Measurements from ENCODE around the gene KMT2B. TPM values are rescaled to one million over a fixed set of nuclear protein-coding genes. Genes with fewer than 3 reads are reported as not detected.

Gene KMT2B
- total RNA-seq, 3 donors from 2014 or later, result 14.2 to 16.2 (median 16.1) TPM

GRCh38 chr19:35719402-35720162, 1.8 kb downstream of the KMT2B start:
- no peak for DNase-seq (ENCODE audit: low spot score in 2 of 2)
- Histone ChIP-seq H3K27me3 (no peaks in the 10 kb centered on the region), H3K4me3 (peak overlapping the region in 1 of 3 donors; percentile 93), H3K4me1 (peaks cover 17 to 19% of the 10 kb centered on the region in 2 donors), H3K9me3 (no peaks in the 10 kb centered on the region), H3K27ac (peak overlapping the region; percentile 88 to 93), H3K36me3 (peaks cover 4% of the 10 kb centered on the region)
- TF ChIP-seq POLR2A (IDR thresholded peaks at IDR 0.05) (no peak), POLR2AphosphoS5 (IDR thresholded peaks at IDR 0.05) (no peak)
- TF ChIP-seq, protein P1, sequence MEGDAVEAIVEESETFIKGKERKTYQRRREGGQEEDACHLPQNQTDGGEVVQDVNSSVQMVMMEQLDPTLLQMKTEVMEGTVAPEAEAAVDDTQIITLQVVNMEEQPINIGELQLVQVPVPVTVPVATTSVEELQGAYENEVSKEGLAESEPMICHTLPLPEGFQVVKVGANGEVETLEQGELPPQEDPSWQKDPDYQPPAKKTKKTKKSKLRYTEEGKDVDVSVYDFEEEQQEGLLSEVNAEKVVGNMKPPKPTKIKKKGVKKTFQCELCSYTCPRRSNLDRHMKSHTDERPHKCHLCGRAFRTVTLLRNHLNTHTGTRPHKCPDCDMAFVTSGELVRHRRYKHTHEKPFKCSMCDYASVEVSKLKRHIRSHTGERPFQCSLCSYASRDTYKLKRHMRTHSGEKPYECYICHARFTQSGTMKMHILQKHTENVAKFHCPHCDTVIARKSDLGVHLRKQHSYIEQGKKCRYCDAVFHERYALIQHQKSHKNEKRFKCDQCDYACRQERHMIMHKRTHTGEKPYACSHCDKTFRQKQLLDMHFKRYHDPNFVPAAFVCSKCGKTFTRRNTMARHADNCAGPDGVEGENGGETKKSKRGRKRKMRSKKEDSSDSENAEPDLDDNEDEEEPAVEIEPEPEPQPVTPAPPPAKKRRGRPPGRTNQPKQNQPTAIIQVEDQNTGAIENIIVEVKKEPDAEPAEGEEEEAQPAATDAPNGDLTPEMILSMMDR (IDR thresholded peaks at IDR 0.05), result no peak
- intact Hi-C loops (cut with DNase I; ENCODE audit: low total_unique reads), result no loop called here

DNA sequence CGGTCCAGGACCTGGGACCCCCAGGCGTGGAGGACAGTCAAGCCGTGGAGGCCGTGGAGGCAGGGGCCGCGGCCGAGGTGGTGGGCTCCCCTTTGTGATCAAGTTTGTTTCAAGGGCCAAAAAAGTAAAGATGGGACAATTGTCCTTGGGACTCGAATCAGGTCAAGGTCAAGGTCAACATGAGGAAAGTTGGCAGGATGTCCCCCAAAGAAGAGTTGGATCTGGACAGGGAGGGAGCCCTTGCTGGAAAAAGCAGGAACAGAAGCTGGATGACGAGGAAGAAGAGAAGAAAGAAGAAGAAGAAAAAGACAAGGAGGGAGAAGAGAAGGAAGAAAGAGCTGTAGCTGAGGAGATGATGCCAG, 2.3 kb downstream of the KMT2B start:
- TF ChIP-seq, protein P1 (IDR thresholded peaks at IDR 0.05), result no peak
- TF ChIP-seq POLR2A (IDR thresholded peaks at IDR 0.05), result no peak
- TF ChIP-seq POLR2AphosphoS5 (IDR thresholded peaks at IDR 0.05), result no peak
- Histone ChIP-seq H3K9me3 (no peaks in the 10 kb centered on the region), H3K4me3 (peak overlapping the region in 1 of 3 donors; percentile 93), H3K27ac (no peak overlapping the region), H3K27me3 (no peaks in the 10 kb centered on the region), H3K4me1 (peaks cover 17 to 19% of the 10 kb centered on the region in 2 donors), H3K36me3 (peaks cover 8% of the 10 kb centered on the region)
- DNase-seq (ENCODE audit: low spot score in 2 of 2), result no peak
- intact Hi-C loops (cut with DNase I; ENCODE audit: low total_unique reads), result no loop called here

DNA sequence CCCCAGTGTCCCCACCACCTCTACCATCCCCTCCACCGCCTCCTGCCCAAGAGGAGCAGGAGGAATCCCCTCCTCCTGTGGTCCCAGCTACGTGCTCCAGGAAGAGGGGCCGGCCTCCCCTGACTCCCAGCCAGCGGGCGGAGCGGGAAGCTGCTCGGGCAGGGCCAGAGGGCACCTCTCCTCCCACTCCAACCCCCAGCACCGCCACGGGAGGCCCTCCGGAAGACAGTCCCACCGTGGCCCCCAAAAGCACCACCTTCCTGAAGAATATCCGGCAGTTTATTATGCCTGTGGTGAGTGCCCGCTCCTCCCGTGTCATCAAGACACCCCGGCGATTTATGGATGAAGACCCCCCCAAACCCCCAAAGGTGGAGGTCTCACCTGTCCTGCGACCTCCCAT, 2.8 kb downstream of the KMT2B start:
- peaks cover 8% of the 10 kb centered on the region for H3K36me3 ChIP-seq
- DNase-seq (ENCODE audit: low spot score in 2 of 2), result no peak
- no peak overlapping the region for H3K4me3 ChIP-seq
- peaks cover 13 to 16% of the 10 kb centered on the region in 2 donors for H3K4me1 ChIP-seq
- intact Hi-C loops (cut with DNase I; ENCODE audit: low total_unique reads), result no loop called here
- TF ChIP-seq POLR2AphosphoS5 (IDR thresholded peaks at IDR 0.05) (no peak), POLR2A (IDR thresholded peaks at IDR 0.05) (no peak)
- TF ChIP-seq, protein P1 (IDR thresholded peaks at IDR 0.05), result no peak
- H3K27ac ChIP-seq, result no peak overlapping the region
- no peaks in the 10 kb centered on the region for H3K9me3 ChIP-seq
- H3K27me3 ChIP-seq, result no peaks in the 10 kb centered on the region

- Histone ChIP-seq H3K27me3 (no peaks in the 10 kb centered on the region), H3K4me1 (peaks cover 9 to 11% of the 10 kb centered on the region in 2 donors), H3K4me3 (no peak overlapping the region), H3K9me3 (no peaks in the 10 kb centered on the region), H3K36me3 (peaks cover 8% of the 10 kb centered on the region), H3K27ac (no peak overlapping the region)
- TF ChIP-seq, protein P1 (IDR thresholded peaks at IDR 0.05), result no peak
- TF ChIP-seq POLR2A (IDR thresholded peaks at IDR 0.05) (no peak), POLR2AphosphoS5 (IDR thresholded peaks at IDR 0.05) (no peak)
- intact Hi-C loops (cut with DNase I; ENCODE audit: low total_unique reads), result no loop called here
- no peak for DNase-seq (ENCODE audit: low spot score in 2 of 2)
These were observed 3.6 kb downstream of the KMT2B start for GRCh38 chr19:35721374-35721773.

- Histone ChIP-seq H3K27me3 (no peaks in the 10 kb centered on the region), H3K4me1 (peaks cover 9 to 11% of the 10 kb centered on the region in 2 donors), H3K9me3 (no peaks in the 10 kb centered on the region), H3K4me3 (no peak overlapping the region), H3K36me3 (peaks cover 14% of the 10 kb centered on the region), H3K27ac (no peak overlapping the region)
- no peak for TF ChIP-seq POLR2AphosphoS5 (IDR thresholded peaks at IDR 0.05)
- no peak for DNase-seq (ENCODE audit: low spot score in 2 of 2)
- intact Hi-C loops (cut with DNase I; ENCODE audit: low total_unique reads), result no loop called here
These were observed 4.7 kb downstream of the KMT2B start for GRCh38 chr19:35722461-35722860.

Measured in breast epithelium (tissue), 4 donors.